HG02610 (cell line): ENCODE results near the gene GRK6.

Experiments
- ATAC-seq: cut with Tn5 transposase; IDR thresholded peaks from one replicate; pipeline ENCODE4 v1.9.1; 2021; ENCODE audit warnings: mild to moderate bottlenecking, moderate library complexity; ENCODE audit not compliant: unreplicated experiment

Gene GRK6

DNA sequence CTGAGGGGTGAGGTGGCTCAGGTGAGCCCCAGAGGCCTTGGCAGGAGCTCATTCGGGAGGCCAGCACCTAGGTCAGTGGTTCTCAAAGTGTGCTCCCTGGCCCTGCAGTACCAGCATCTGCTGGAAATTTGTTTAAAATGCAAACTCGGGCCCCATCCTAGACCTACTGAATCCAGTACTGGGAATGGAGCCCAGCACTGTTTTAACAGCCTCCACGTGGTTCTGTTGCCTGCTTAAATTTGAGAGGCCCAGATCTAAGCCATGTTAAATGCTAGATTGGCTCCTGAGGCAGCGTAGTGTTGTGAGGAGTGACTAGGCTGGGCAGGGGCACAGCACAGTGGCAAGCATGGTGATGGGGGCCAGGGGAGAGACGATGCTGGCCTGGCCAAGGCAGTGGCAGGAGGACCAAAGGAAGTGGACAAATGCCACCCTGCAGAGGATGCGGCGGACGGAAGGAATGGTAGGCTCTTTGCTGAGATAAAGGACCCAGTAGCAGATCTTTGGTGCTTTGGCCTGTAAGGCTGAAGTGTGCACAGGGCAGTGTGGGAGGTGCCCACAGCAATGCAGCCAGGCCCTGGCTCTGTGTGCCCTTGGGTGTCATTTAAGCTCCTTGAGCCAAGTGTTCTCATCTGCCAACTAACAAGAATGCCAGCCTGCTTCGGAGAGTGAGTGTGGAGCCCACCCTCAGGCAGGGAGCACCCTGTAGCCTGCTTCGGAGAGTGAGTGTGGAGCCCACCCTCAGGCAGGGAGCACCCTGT lies 24.4 kb downstream of the GRK6 start:
- no peak for ATAC-seq

DNA sequence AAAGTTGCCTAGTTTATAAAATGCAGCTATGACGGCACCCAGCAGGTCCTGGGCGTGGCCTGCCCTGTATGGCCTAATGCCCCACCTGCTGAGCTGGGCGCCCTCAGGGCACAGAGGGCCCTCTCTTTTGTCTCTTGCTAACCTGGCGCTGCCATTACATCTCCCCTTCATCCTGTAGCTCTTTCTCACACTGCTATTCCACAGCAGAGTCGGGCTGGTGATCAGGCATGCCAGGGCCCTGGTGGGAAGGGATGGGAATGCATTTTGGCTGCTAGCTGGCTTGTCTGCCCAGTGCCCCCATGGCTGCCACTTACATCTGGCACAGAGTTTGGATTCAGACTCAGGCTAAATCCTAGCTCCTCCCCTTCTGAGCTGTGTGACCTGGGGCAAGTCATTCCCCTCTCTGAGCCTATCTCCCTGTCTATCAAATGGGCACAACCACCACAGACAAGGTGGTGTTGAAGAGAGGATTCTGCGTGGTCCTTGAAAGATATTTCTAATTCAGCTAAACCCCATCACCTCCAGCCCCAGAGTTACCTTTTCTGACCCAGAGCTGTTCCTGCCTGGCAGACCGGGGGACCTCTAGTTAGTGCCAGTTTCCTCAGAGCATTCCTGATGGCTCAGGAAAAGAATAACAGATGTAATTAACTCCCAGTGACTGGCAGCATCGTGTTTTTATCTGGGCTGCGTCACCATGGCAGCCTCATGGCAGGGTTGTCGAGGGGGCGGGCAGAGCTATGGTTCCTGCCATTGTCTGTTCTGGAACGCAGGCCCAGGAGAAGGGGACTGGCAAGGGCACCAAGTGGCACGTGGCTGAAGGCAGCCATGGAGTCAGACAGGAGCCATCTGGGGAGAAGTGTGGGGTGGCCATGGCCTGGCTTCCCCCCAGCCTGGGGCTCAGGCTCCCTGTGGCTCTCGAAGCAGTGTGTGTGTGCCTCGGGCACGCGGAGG lies 26.5 kb downstream of the GRK6 start:
- no peak for ATAC-seq

DNA sequence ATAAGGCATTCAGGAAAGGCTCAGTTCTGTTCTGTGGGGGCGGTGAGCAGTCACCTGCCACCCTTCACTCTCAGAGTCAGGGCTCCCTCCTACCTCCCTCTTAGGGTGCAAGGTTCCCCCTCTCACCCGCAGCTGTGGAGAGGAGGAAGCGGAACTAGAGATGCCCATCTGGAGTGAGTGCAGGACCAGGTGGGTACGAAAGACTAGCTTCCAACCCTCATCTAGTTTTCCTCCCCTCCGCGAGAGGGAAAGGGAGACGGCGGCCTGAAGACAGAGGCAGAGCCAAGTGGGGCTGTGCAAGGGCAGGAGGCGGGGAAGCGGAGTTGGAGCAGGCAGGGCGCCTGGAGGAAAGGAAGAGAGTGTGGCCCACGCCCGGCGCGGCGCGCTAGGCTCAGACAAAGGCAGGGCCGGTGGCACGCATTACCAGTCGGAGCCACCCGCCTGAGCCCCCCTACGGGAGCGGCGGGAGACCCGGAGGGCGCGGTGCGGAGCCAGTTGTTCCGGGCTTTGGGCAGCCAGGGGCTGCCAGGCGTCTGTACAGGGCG lies 27.4 kb downstream of the GRK6 start:
- ATAC-seq = no peak

DNA sequence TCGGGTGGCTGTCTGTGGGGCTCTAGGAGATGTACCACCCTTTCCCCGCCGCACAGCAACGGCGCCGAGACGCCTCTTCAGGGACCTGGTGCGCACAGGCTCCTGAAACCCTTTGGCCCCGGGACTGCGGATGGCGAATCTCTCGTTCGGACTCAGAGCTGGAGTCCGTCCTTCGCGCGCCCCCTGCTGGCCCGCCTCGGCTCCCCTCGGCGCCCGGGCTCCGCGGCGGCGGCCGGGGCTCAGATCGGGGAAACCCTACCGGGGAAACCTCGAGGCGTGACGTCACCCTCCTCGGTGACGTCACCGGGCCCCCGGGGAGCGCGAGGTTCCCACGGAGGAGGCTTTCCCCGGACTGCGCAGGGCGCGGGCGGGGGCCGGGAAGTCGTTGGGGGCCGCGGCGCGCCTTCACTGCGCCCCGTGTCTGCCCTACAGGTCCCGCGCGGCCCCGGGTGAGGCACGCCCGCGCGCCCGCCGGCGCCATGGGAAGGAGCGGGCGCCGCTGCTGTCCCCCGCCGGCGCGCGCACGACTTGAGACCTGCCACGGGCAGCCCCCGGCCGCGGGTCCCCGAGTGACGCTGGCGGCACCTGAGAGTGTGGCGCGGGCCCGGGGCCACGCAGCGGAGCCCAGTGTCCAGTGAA lies 28.0 kb downstream of the GRK6 start:
- ATAC-seq = peak; percentile 36

DNA sequence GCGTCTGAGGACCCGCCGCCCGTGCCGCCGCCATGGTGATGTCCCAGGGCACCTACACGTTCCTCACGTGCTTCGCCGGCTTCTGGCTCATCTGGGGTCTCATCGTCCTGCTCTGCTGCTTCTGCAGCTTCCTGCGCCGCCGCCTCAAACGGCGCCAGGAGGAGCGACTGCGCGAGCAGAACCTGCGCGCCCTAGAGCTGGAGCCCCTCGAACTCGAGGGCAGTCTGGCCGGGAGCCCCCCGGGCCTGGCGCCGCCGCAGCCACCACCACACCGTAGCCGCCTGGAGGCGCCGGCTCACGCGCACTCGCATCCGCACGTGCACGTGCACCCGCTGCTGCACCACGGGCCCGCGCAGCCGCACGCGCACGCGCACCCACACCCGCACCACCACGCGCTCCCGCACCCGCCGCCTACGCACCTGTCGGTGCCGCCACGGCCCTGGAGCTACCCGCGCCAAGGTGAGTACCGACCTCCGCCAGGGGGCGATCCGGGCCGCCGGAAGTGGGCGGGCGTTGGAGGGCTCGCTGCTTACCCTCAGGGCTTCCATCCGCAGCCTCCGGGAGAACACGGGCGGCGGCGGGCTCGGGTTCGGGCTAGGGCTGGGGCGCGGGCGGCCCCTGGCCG lies 28.7 kb downstream of the GRK6 start:
- peak; percentile 51 for ATAC-seq

DNA sequence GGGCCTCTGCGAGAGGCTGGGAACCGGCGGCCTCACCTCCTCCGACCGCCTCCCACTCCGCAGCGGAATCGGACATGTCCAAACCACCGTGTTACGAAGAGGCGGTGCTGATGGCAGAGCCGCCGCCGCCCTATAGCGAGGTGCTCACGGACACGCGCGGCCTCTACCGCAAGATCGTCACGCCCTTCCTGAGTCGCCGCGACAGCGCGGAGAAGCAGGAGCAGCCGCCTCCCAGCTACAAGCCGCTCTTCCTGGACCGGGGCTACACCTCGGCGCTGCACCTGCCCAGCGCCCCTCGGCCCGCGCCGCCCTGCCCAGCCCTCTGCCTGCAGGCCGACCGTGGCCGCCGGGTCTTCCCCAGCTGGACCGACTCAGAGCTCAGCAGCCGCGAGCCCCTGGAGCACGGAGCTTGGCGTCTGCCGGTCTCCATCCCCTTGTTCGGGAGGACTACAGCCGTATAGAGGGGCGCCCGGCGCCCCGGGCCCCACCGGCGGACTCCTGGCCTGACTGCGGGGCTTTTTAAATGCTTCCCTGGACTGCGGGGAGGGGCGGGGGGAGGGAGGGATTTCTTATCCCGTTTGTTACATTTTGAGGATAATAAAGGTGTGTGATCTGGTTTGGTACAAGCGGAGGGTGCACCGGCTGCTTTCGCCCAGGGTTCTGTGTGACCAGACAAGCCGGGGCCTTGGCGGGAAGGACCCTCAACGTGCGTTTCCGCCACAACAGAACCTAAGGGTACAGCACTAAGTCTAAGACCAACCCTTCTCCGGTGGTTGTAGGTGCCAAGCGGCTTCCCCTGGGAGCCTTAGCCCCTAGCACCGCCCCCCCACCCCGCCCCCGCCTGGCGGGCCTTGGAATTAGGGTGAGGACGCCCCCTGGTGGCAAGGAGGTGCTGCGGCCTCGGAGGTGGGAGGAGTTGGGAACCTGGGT lies 29.4 kb downstream of the GRK6 start:
- no peak for ATAC-seq

DNA sequence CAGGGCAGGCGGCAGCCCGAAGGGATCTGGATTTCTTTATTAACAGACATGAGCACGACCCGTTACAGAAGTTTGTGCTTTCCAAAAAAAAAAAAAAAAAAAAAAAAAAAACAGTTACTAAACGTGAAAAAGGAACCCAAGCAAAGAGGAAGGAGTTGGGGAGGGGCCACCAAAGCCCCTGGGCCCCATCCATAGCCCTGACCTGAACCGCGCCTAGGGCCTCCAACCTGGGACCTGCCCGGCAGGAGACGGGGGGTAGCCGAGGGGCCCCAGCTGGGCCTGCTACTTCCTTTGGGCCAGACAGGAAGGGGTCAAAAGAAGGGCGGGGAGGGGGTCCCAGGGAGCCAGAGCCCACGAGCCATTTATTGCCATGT lies 30.1 kb downstream of the GRK6 start:
- ATAC-seq = no peak

DNA sequence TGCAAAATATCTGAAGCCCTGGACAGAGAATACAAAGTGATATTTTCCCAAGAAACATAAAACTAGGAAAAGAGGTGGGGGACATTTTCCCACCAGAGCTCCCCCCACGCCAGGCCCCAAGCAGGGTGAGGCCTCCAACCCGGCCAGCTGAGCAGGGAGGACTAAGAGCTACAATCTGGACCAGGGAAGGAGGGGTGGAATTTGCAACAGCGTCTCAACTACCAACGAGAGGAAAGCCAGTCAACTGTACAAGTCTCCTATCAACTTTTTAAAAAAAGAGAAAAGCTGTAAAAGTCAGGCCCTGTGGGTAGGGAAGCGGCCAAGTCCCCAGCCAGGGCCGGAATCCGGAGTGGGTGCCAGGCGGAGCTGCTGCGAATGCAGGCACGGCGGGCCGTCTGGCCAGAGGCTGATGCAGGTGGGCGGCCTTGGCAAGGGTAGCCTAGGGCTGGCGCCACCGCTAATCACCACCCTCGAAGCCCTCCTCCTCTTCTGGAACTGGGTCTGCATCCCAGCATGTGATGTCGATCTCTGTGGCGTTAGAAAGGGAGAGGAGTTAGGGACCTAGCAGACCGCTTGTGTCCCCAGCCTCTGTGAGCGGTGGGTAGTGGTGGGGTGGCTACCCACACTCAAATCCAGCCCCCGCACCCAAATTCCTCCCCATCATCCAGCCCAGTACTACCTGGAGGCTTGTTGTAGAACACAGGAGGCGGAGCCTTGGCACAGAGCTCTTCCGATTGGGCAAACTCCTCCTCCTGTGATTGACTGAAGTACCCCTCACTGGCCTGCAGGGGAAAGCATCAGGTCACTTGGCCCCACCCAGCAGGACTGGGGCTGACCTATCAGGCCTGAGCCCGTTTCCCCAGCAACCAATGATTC lies 30.7 kb downstream of the GRK6 start:
- ATAC-seq = peak; percentile 45

DNA sequence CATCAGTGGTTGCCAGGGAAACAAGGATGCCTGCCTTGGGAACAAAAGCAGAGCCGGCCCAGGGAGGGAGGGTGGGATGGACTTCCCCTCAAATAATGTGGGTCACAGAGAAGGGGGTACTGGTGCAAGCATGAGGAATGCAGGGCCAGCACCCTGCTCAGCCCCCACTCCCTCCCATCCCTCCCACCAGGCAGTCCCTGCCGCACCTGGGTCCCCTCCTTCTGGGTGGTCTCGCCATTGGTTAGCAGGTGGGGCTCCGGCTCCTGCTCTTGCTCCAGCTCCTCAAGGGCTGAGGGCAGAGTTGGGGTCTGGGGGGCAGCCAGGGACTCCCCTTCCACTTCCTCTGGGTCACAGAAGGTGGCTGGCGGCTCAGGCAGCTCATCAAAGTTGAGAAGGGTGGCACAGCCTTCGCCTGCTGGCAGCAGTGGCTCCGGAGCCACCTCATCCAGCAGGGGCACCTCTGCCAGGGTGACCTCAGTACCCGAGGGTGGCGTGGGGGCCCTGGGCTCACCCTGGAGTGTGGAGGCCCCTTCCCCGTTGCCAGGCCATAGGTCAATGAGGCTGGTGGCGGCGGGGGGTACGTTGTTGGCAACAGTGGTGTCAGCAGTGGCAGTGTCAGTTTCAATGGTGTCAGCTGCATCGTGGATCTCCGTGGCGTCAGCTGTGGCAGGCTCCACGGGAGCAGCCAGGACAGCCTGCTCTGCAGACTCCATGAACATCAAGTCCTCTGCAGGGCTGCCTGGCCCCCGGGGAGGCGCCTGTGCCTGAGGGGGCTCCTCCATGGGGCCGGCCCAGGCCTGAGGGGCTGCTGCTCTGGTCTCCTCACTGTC lies 31.6 kb downstream of the GRK6 start:
- ATAC-seq = no peak

DNA sequence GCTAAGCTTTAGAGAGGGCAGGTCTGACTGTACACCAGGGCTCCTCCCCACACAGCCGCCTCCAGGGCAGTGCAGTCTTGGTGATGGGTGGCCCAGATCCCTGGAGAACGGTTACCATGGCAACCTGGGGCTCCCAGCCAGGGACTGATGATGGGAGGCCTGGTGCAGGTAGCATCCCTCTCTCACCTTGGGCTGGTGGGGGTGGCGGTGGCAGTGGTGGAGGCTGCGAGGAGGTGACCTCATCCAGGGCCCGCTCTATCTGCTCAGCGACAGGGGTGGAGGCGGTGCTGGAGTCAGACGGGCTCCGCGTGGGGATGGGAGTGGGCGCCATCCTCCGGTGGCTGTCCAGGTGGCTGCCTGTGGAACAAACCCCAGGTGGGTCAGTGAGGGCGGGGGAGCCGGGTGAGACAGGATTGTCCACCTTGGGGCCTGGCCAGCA lies 32.5 kb downstream of the GRK6 start:
- no peak for ATAC-seq

DNA sequence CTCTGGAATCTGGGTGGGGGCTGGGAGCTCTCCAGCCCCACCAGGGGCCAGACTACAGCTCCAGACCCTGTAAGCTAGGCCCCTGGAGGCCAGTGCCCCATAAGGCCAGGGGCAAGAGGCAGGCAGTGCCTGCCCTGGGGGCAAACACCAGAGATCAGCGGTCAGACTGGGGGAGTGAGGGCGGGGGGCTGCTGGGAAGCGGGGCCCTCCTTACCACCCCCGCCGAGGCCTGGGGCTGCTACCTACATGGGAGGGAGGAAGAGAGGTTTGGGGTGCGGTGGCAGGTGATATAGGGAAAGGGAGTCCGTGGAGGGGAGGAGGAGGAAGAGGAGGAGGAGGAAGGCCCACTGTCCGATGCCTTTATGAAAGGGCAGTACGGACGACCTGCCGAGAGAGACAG lies 32.9 kb downstream of the GRK6 start:
- ATAC-seq = no peak

DNA sequence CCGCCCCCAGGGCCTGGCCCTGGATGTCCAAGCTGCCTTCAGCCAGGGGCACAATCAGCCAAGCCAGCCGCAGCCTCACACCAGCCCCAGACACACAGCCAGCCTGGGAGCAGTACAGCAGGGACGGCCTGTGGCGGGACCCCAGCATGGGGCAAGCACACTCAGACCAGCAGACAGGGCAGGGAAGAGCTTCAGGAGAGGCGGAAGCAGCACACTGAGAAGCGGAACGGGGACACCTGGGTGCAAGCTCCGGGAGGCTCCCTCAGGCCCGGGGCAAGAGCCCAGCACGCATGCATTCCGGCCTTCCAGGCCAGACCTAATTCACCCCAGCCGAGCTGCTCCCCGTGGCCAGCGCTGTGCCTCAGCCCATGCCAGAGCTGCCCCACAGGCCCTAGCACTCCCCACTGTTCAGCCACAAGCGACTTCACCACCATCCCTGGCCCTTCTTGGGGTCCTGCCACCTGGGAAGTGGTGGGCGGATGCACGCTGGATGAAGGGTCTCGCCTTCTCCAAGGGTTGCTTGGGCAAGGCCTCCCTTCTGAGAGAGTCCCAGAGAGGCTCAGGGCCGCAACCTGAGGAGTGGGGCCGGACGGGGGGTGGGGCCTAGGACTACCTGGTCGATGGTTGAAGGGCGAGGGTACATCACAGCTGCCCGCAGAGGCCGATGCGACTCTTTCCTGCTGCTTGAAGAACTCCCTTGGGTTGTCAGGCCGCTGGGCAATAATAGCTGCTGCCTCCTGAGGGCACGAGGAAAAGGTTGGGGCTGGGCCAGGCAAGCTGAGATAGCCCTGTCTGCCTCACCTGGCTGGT lies 33.5 kb downstream of the GRK6 start:
- no peak for ATAC-seq

DNA sequence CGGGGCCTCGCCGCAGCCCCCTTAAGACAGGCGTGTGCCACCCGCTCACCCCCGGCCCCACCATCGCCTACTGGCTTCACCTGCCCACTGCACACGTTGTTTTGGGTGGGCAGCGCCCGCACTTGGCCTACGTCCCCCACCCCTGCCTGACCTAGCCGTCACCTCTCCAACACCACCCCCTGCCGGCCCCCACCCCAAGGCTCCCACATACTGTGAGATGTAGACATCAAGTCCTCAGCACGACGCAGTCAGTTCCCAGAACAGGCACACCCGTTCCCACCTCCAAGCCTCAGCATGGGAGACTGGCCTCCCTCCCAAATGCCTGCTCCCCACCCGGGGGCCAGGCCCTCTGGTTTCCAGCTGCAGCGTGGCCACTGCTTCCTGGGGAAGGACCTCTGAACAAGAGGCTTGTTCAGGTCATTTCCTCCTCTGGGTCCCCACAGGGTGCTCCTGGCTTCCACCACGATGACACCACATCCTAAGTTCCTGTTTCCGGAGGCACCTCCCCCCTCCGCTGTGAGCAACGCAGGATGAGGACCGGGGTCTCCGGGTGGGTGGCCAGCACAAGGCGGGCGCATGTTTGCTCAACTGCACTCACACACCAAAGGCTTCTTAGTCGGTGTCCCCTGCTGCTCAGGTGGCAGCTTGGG lies 35.7 kb downstream of the GRK6 start:
- no peak for ATAC-seq

DNA sequence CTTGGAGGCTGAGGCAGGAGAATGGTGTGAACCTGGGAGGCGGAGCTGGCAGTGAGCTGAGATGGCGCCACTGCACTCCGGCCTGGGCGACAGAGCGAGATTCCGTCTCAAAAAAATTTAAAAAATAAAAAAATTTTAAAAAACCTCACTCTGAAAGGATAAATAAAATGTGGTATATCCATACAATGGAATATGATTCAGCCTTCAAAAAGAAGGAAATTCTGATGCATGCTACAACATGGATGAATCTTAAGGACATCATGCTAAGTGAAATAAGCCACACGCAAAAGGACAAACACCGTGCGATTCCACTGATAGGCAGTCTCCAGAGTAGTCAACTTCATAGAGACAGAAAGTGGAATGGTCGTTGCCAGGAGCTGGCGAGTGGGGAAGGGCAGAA lies 38.6 kb downstream of the GRK6 start:
- no peak for ATAC-seq

DNA sequence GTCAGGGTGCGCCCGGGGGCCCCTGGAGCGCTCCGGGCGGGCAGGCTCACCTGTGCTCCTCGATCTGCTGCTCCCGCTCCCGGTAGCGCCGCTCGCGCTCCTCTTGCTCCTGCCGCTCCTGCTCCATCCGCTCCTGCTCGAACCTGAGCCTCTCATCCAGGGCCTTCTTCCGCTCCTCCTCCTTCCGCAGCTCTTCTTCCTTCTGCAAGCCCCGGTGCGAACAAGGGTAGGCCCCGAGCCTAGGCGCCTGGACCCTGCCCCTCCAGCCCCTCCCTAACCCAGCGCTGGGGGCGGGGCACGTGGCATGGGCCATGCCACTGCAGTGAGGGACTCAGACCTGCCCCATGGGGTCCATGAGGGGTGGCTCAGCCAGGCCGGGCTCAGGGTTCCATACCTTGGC lies 40.4 kb downstream of the GRK6 start:
- no peak for ATAC-seq

DNA sequence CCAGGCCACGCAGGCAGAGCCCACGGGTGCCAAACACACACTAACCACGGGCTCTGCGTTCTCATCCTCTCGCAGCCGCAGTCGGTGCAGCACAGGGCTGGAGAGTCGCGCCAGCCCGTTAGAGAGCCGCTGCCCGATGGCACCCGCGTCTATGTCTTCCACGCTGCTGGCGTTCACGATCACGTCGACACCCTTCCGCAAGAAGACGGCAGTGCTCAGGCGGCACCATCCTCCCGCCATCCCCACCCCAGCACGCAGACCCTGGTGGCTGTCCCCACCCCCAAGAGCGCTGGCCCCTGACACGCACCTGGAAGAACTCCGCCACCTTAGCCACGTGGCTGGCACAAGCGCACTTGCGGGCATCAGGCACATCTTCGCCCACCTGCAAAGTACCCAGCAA lies 41.0 kb downstream of the GRK6 start:
- ATAC-seq = no peak

DNA sequence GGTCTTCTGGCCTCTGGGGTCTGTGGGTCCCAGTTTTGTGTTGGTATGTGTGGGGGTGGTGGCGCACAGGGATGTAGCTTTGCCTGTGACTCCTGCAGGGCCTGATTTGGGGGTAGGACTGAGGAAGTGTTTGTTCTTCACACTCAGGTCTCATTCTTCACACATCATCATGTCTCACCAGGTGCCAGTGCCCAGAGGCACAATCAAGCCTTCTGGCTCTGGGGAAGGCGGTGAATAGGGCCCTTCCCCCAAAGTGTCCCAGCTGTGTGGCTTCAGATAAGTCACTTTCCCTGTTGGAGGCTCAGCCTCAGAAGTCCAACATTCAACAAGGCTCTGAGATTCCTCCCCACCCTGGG lies 41.8 kb downstream of the GRK6 start:
- no peak for ATAC-seq
